ENCODE results near the gene NUDT9. TPM values are rescaled to one million over a fixed set of nuclear protein-coding genes. Genes with fewer than 3 reads are reported as not detected.

The NUDT9 gene
- total RNA-seq, 1 donor from 2014 or later: 33.7 TPM

- Histone ChIP-seq H3K36me3 (ENCODE audit: insufficient read depth, low read length) (no peaks in the 10 kb centered on the region), H4K20me1 (ENCODE audit: insufficient read depth, low read length) (no peaks in the 10 kb centered on the region), H3K4me2 (ENCODE audit: low read length) (no peak overlapping the region), H3K79me2 (ENCODE audit: insufficient read depth, low read length) (no peaks in the 10 kb centered on the region), H3K27me3 (ENCODE audit: insufficient read depth, low read length) (no peaks in the 10 kb centered on the region), H3K4me1 (ENCODE audit: insufficient read depth, low read length) (peaks cover 19% of the 10 kb centered on the region), H3K9ac (ENCODE audit: low read length) (no peak overlapping the region), H3K9me3 (ENCODE audit: insufficient read depth, low read depth, low read length) (no peaks in the 10 kb centered on the region), H3K27ac (ENCODE audit: low read depth, low read length) (no peak overlapping the region), H3K4me3 (ENCODE audit: insufficient read depth, low read depth, low read length) (no peak overlapping the region), H2AFZ (ENCODE audit: low read depth, low read length) (no peak overlapping the region)
- no peak for TF ChIP-seq EZH2 (IDR thresholded peaks at IDR 0.05; ENCODE audit: insufficient read depth, low read length)
- TF ChIP-seq CTCF (IDR thresholded peaks at IDR 0.05; ENCODE audit: insufficient read depth, low read depth, low read length): no peak
- Mint-ChIP-seq H3K4me1 (ENCODE audit: low read depth, unreplicated experiment) (peaks cover 13% of the 10 kb centered on the region), H3K27ac (ENCODE audit: unreplicated experiment) (no peak overlapping the region), H3K9me3 (ENCODE audit: unreplicated experiment) (no peaks in the 10 kb centered on the region), H3K4me3 (ENCODE audit: unreplicated experiment) (no peak overlapping the region), H3K27me3 (ENCODE audit: low read depth, unreplicated experiment) (no peaks in the 10 kb centered on the region), H3K36me3 (ENCODE audit: low read depth, unreplicated experiment) (peaks cover 2% of the 10 kb centered on the region)
- FAIRE-seq (no peak), DNase-seq (ENCODE audit: low read depth) (no peak)
Measured at GRCh38 chr4:87502580-87503238, 80.3 kb downstream of the NUDT9 start.

- H3K27ac Mint-ChIP-seq (ENCODE audit: unreplicated experiment): no peak overlapping the region
- TF ChIP-seq CTCF (IDR thresholded peaks at IDR 0.05; ENCODE audit: insufficient read depth, low read depth, low read length) (no peak), EZH2 (IDR thresholded peaks at IDR 0.05; ENCODE audit: insufficient read depth, low read length) (no peak)
Measured at GRCh38 chr4:87505862-87506261, 83.5 kb downstream of the NUDT9 start.

More at GRCh38 chr4:87505862-87506261, 83.5 kb downstream of the NUDT9 start:
- Mint-ChIP-seq H3K27me3 (ENCODE audit: low read depth, unreplicated experiment) (no peaks in the 10 kb centered on the region), H3K4me1 (ENCODE audit: low read depth, unreplicated experiment) (peaks cover 14% of the 10 kb centered on the region), H3K4me3 (ENCODE audit: unreplicated experiment) (no peak overlapping the region), H3K9me3 (ENCODE audit: unreplicated experiment) (no peaks in the 10 kb centered on the region), H3K36me3 (ENCODE audit: low read depth, unreplicated experiment) (no peaks in the 10 kb centered on the region)
- Histone ChIP-seq H3K27me3 (ENCODE audit: insufficient read depth, low read length) (no peaks in the 10 kb centered on the region), H3K4me1 (ENCODE audit: insufficient read depth, low read length) (peaks cover 14% of the 10 kb centered on the region), H3K27ac (ENCODE audit: low read depth, low read length) (no peak overlapping the region), H3K4me3 (ENCODE audit: insufficient read depth, low read depth, low read length) (no peak overlapping the region), H3K9ac (ENCODE audit: low read length) (no peak overlapping the region), H3K36me3 (ENCODE audit: insufficient read depth, low read length) (no peaks in the 10 kb centered on the region), H3K4me2 (ENCODE audit: low read length) (no peak overlapping the region), H2AFZ (ENCODE audit: low read depth, low read length) (no peak overlapping the region), H4K20me1 (ENCODE audit: insufficient read depth, low read length) (no peaks in the 10 kb centered on the region), H3K79me2 (ENCODE audit: insufficient read depth, low read length) (no peaks in the 10 kb centered on the region), H3K9me3 (ENCODE audit: insufficient read depth, low read depth, low read length) (no peaks in the 10 kb centered on the region)
- DNase-seq (ENCODE audit: low read depth) (no peak), FAIRE-seq (no peak)

Data from astrocyte (in vitro differentiated cells and primary cell).